Measurements from ENCODE around the gene PGLYRP2.

PGLYRP2 gene

DNA sequence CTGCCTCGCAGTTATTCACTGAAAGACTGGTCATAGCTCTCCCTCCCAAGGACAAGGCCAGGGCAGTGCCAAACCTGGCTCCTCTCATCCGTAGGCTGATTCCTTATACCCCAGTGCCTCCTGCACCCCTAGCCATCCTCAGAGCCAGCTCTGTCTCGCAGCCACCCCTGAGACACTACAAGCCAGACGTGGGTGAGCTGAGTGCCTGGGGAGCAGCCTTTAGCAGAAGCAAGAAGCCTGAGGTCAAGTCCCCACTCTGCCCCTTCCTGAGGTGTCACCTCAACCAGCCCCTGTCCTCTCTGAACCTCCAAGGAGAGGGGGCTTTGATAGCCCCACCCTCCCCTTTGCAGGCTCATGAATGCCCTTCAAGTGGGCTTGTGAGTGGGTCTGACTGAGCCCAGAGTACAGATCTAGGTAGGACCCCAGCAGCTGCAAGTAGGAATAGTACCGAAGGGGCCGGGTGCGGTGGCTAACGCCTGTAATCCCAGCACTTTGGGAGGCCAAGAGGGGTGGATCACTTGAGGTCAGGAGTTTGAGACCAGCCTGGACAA lies 45.7 kb downstream of the PGLYRP2 start:
- TF ChIP-seq, protein P1, sequence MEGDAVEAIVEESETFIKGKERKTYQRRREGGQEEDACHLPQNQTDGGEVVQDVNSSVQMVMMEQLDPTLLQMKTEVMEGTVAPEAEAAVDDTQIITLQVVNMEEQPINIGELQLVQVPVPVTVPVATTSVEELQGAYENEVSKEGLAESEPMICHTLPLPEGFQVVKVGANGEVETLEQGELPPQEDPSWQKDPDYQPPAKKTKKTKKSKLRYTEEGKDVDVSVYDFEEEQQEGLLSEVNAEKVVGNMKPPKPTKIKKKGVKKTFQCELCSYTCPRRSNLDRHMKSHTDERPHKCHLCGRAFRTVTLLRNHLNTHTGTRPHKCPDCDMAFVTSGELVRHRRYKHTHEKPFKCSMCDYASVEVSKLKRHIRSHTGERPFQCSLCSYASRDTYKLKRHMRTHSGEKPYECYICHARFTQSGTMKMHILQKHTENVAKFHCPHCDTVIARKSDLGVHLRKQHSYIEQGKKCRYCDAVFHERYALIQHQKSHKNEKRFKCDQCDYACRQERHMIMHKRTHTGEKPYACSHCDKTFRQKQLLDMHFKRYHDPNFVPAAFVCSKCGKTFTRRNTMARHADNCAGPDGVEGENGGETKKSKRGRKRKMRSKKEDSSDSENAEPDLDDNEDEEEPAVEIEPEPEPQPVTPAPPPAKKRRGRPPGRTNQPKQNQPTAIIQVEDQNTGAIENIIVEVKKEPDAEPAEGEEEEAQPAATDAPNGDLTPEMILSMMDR (IDR thresholded peaks at IDR 0.05; ENCODE audit: control insufficient read depth, insufficient read depth, low read depth, low read length, missing control alignments), result no peak
- no peak for DNase-seq (ENCODE audit: low read depth)
- H3K4me3 ChIP-seq (ENCODE audit: control insufficient read depth, low read depth, low read length), result peak overlapping the region; percentile 48

- peak overlapping the region; percentile 48 for H3K4me3 ChIP-seq (ENCODE audit: control insufficient read depth, low read depth, low read length)
- DNase-seq (ENCODE audit: low read depth), result peak; percentile 52
- TF ChIP-seq, protein P1 (IDR thresholded peaks at IDR 0.05; ENCODE audit: control insufficient read depth, insufficient read depth, low read depth, low read length, missing control alignments), result no peak
These were observed 46.4 kb downstream of the PGLYRP2 start for GRCh38 chr19:15432629-15433518.

- TF ChIP-seq, protein P1 (IDR thresholded peaks at IDR 0.05; ENCODE audit: control insufficient read depth, insufficient read depth, low read depth, low read length, missing control alignments), result no peak
- no peak for DNase-seq (ENCODE audit: low read depth)
- H3K4me3 ChIP-seq (ENCODE audit: control insufficient read depth, low read depth, low read length), result peak overlapping the region; percentile 83
These were observed 47.2 kb downstream of the PGLYRP2 start for GRCh38 chr19:15432018-15432494.

- no peak for DNase-seq (ENCODE audit: low read depth)
- H3K4me3 ChIP-seq (ENCODE audit: control insufficient read depth, low read depth, low read length), result peak overlapping the region; percentile 83
- TF ChIP-seq, protein P1 (IDR thresholded peaks at IDR 0.05; ENCODE audit: control insufficient read depth, insufficient read depth, low read depth, low read length, missing control alignments), result no peak
These were observed 47.8 kb downstream of the PGLYRP2 start for GRCh38 chr19:15431396-15432017.

DNA sequence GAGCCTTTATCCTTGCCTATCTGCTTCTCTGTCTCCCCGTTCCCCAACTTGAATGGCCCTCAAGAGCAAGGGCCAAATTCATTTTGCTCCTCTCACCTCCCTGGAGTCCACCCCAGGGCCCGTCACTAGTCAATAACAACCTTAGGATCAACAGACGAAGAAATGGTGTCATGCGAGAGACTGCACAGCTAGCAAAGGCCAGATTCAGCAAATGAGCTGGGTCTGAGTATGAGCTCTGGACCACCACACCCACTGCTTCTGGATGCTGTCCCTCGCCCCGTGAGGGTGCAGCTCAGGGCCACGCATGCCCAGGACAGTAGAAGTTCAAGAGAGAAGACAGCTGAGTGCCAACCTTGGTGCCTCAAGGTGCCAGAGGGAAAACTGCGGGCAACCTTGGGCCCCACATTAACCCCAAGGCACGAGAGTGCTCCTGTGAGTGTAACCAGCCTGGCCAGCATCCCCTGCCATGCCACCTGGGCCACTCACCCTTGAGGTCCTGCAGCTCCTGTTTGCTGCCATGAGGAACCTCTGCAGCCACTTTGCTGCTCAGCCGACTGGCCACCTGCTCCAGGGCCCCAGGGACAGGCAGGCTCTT lies 48.7 kb downstream of the PGLYRP2 start:
- TF ChIP-seq, protein P1 (IDR thresholded peaks at IDR 0.05; ENCODE audit: control insufficient read depth, insufficient read depth, low read depth, low read length, missing control alignments), result no peak
- H3K4me3 ChIP-seq (ENCODE audit: control insufficient read depth, low read depth, low read length), result peak overlapping the region; percentile 83; the same call in 1 of the 2 replicates
- no peak for DNase-seq (ENCODE audit: low read depth)

- H3K4me3 ChIP-seq (ENCODE audit: control insufficient read depth, low read depth, low read length), result no peak overlapping the region
- DNase-seq (ENCODE audit: low read depth), result no peak
- TF ChIP-seq, protein P1 (IDR thresholded peaks at IDR 0.05; ENCODE audit: control insufficient read depth, insufficient read depth, low read depth, low read length, missing control alignments), result no peak
These were observed 49.4 kb downstream of the PGLYRP2 start for GRCh38 chr19:15429825-15430467.
